HG03520 (cell line): ENCODE results near the gene ANKRD40.
"Not testable (repeated sequence)": the region's sequence is repeated elsewhere in the genome, so short reads cannot be mapped to it uniquely, and the experiment has no call there.

Experiments used
- ATAC-seq: cut with Tn5 transposase; IDR thresholded peaks from one replicate; pipeline ENCODE4 v1.9.1; 2021; ENCODE audit warnings: mild to moderate bottlenecking, moderate library complexity; ENCODE audit not compliant: unreplicated experiment

Gene ANKRD40

DNA sequence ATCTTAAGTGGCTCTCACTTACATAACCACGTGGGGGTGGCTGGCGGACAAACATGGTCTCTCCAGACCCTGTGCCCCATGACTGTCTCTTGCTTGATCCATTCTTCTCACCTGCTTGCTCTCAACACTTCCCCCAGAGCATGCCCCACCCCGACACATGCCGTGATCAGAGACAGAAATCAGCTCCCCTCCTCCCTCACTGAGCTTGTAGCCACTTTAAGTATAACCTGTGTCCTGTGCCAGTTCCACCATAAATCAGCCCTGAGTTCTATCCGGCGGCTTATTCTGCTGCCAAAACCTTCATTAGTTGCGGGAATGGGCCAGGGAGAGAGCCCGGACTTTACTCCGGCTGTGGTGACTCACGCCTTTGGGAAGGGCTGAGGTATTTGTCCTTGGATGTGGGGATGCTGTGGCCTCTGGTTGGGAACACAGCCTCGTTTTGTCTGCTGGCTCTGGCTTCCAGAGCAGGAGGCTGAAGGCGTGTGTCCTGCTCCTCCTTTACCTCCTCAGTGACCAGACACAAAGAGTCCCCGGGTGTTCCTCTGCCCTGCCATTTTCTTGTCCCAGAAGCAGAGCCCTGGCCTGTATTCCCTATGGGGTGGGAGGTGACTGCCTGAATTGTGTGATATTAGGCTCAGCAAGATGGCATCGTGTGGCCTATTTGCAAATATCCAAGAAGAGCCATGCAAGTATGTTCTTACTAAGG lies 21.1 kb downstream of the ANKRD40 start:
- ATAC-seq: no peak

DNA sequence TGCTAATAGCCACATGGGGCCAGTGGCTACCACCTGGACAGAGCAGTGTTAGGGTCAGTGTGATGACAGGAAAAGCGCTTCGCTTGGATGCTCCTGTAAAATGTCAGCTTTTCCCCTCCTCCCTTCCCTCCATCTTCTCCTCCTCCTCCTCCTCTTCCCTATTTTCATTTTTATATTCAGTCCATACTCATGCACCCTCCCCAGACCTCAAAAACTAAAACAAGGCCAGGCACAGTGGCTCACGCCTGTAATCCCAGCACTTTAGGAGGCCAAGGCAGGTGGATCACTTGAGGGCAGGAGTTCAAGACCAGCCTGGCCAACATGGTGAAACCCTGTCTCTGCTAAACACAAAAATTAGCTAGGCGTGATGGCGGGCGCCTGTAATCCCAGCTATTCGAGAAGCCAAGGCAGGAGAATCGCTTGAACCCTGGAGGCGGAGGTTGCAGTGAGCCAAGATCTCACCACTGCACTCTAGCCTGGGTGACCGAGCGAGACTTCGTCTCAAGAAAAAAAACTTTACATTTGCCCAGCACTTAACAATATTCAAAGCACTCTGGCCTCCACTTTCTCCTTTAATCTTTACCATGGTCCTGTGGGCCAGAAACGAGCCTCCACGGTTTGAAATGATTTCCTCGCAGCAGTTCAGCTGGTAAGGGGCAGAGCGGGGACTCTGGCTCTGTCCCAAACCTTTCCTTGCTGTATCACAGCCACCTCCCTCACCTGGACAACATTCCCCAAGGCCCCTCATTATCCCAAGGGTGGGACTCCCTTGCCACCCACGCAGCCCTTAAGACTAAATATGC lies 21.8 kb downstream of the ANKRD40 start:
- ATAC-seq: no peak

DNA sequence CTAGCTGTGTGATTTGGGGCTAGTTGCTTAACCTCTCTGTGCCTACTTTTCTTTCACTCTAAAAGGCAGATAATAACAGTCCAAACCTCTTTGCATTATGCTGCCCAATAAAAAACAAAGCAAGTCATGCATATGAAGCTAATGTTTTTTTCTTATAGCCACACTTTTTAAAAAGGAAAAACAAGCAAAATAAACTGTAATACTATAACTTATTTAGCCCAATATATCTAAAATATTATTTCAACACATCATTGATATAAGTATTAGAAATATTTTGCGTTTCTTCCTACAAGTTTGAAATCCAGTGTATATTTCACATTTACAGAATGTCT lies 22.4 kb downstream of the ANKRD40 start:
- ATAC-seq: no peak

DNA sequence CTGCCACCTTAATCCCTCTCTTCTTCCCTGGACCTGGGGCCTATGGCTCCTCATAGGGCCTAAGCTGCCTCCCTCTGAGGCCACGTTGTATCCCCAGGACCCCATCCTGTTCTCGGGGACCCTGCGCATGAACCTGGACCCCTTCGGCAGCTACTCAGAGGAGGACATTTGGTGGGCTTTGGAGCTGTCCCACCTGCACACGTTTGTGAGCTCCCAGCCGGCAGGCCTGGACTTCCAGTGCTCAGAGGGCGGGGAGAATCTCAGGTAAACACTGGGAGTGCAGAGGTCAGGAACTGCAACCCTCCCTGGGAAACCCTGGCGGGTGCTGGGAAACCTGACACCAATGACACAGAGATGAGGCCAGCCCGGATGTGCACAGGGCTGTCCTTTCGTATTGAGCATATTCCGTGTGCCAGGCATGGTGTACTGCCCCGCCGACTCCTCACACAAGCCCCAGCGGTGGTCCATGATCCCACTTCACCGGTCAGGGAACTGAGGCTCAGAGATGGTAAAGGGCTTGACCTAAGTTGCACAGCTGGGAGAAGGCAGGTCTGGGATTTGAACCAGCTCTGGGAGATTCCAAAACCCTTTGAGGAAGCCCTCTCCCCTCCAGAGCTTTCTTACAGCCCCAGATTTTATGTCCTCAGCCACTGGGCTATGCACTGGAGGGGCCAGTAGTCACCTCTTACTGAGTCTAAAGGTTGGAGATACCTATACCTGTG lies 22.9 kb downstream of the ANKRD40 start:
- ATAC-seq: no peak

DNA sequence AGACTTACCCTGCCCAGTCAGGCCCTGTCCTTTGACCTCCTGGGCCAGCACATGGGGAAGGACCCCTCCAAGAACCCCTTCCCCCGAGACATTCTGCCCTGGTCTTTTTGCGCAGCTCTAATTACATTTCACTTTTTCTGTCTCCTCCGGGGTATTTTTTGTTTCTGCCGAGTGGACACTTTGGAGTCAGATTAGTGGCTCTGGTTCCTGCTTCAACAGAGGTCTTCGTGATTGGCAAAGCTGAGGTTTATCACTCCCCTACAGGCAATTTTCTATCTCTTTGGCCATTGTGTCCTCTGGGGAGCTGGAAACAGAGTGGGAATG lies 23.5 kb downstream of the ANKRD40 start:
- no peak for ATAC-seq

DNA sequence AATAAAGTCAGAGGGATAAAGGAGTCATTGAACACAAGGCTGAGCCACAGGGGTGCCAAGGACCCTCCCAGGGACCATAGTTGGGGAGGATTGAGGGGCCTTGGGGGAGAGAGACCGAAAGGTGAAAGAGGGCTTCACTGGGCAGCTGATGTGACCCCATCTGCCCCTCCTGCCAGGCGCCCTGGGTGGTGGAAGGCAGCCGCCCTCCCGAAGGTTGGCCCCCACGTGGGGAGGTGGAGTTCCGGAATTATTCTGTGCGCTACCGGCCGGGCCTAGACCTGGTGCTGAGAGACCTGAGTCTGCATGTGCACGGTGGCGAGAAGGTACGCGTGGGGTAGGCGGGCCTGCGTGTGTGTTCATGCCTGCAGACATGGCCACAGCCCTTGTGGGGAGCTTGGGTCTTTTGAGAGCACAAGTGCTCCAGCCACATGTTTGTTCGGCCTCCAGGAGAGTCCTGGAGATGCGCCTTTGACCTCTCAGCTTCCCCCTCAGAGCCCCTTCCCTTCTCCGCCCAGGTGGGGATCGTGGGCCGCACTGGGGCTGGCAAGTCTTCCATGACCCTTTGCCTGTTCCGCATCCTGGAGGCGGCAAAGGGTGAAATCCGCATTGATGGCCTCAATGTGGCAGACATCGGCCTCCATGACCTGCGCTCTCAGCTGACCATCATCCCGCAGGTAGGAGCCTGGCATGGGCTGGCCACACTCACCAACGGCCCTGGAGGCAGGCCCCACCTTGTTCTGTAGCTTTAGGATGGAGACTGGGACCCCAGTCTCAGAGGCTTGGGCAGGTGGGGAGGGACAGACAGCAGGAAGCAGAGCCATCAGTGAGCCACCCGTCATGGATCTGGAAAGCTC lies 24.1 kb downstream of the ANKRD40 start:
- ATAC-seq: no peak

DNA sequence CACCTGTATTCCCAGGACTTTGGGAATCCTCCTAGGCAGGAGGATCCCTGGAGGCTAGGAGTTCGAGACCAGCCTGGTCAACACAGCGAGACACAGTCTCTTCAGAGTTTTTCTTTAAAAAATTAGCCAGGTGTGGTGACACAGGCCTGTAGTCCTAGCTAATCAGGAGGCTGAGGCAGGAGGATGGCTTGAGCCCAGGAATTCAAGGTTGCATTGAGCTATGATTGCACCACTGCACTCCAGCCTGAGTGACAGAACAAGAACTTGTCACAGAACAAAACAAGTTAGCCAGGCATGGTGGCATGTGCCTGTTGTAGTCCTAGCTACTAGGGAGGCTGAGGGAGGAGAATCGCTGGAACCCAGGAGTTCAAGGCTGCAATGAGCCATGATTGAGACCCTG lies 24.8 kb downstream of the ANKRD40 start:
- no peak for ATAC-seq

DNA sequence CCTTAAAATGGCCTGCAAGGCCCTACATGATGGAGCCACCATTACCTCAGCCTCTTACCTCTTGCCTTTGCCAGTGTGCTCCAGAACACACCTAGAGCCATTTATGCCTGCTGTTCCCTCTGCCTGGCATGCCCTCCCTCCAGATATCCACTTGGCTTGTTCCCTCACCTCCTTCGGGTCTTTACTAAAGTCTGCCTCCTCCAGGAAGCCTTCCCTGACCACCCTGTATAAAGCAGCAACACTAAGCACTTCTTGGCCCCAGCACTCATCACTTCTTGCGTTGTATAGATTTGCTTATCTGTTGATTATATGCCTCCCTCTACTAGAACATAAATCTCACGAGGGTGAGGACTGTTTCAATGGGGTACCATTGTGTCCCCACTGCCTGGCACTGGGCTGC lies 25.3 kb downstream of the ANKRD40 start:
- no peak for ATAC-seq

DNA sequence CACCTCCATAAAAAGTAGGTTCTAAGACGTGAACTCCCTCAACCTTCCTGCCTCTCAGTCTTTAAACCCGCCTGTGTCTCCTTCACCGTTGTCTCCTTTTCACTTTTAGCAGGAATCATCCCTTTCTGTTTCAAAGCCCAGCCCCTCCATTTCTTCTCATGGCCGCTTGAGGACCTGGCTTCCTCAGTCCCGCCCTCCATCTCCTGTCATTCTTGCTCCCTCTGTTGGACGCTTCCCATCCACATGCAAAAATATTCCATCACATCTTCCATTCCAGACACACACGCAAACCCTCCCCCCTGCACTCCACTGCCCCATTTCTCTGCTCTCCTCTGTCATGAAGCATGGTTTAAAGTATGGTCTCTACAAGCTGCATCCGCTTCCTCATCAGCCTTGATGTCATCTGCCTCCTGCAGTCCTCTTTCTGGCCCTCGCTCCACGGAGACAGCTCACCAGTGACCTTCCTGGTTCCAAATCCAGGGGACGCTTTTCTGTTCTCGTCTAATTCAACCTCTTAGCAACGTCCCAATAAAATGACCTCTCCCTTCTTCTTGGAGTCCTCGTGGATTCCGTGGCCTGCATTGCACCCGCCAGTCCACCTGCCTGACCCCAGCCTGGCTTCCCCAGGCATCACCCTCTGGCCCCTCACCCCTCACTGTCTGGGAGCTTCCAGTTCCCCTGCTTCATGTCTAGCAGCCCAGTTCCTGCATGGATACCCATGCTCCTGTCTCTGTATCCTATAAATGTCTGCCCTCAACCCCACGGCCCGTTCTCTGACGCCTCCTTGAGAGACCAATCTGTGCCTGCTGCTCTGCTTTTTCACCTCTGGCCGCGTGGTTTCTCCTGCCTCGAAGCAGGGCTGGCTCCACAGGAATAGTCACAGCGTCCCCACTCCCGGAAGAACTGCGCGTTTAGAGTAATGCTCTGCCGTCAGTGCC lies 26.2 kb downstream of the ANKRD40 start:
- no peak for ATAC-seq

DNA sequence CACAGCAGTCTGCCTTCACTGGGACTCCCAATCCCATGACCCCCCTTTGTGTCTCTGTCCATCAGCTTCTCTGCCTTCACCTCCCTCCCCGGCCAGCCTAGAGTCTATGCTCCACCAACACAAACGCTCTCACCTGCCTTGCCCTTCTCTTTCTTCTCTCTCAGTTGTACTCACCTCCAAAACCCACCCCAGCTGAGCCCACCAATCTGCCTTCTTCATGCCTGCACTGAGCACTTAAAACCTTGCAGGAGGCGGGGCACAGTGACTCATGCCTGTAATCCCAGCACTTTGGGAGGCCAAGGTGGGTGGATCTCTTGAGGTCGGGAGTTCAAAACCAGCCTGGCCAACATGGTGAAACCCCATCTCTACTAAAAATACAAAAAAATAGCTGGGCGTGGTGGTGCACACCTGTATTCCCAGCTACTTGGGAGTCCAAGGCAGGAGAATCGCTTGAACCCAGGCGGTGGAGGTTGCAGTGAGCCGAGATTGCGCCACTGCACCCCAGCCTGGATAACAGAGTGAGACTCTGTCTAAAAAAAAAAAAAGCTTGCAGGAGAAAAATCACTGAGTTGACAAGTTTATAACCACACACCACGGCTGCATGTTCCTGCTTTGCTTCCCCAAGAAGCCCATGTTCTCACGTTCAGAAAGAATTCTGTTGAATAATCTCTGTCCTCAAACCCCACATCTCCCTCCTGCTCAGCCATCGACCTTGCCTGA lies 27.0 kb downstream of the ANKRD40 start:
- ATAC-seq: not testable (repeated sequence)

DNA sequence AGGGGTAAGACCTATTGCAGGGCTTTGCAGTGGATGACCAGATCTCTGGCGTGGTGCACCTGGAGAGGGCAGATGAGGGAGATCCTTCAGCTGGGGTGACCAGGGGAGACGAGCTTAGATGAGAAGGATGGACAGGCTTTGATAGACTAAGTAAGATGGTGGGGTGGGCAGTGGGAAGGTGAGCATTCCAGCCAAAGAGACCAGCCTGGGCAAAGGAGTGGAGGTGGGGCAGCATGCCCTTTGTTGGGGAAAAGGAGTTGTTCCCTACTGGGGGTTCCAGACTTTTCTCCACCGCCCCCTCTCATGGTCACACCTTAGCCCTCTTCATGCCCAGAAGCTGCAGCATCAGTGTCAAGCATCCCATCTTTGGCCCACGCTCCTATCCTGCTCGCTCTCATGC lies 27.6 kb downstream of the ANKRD40 start:
- no peak for ATAC-seq

DNA sequence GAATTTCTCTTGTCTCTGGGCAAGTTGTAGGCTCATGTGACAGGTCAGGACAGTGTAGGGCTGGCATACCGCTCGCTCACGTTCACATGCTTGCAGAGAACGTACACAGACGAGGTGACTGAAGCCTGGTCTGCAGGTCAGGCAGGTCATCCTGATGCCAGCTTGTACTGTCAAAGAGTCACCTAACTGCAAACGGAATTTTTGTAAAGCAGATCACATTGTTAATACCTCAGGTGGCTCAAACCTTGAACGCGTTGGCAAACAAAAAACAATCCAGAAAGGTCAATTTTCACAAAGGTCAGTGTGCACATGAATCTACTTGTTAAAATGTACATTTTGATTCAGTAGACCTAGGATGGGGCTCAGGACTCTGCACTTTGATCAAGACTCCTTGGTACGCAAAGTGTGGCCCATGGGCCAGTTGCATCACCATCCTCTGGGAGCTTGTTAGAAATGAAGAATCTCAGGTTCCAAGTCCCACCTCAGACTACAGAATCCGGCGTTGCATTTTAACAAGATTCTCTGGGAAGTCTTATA lies 28.6 kb downstream of the ANKRD40 start:
- no peak for ATAC-seq

DNA sequence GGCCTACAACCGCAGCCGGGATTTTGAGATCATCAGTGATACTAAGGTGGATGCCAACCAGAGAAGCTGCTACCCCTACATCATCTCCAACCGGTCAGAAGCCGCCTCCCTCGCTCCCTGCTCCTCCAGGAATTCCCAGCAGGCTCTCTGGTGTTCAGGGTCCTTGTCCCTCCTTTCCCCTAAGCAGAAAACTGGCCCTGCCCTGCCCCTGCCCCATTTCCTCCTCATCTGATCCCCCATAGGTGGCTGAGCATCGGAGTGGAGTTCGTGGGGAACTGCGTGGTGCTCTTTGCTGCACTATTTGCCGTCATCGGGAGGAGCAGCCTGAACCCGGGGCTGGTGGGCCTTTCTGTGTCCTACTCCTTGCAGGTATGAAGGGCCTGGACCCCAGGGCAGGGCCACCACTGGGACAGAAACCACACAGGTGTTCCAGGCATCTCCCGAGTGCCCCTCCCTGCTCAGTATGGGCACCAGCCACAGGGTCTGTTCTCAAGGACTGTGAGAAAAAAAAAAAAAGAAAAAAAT lies 29.8 kb downstream of the ANKRD40 start:
- ATAC-seq: no peak

DNA sequence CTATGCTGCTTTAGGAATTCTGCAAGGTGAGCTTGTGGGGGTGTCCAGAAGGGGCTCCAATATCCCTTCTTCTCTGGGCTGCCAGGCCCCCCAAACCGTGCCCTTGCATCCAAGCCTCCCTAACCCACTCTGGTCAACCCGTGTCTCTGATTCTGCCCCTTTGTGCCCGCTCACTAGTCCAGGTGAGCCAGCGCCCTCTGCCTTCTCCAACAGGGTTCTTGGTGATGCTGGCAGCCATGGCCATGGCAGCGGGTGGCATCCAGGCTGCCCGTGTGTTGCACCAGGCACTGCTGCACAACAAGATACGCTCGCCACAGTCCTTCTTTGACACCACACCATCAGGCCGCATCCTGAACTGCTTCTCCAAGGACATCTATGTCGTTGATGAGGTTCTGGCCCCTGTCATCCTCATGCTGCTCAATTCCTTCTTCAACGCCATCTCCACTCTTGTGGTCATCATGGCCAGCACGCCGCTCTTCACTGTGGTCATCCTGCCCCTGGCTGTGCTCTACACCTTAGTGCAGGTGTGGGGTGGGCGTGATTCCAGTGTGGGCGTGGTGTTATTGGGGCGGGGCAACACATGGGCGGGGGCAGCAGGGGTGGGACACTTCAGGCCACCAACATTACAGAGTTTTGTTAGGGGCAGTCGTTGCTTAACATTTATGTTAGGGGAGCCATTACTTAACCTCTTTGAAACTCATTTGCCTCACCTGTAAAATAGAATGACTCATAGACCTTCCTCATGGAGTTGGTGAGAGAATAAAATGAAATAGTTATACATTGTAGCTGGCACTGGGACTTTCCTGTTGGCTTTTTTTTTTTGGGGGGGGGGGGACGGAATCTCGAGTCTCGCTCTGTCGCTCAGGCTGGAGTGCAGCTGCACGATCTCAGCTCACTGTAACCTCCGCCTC lies 31.4 kb downstream of the ANKRD40 start:
- ATAC-seq: no peak

DNA sequence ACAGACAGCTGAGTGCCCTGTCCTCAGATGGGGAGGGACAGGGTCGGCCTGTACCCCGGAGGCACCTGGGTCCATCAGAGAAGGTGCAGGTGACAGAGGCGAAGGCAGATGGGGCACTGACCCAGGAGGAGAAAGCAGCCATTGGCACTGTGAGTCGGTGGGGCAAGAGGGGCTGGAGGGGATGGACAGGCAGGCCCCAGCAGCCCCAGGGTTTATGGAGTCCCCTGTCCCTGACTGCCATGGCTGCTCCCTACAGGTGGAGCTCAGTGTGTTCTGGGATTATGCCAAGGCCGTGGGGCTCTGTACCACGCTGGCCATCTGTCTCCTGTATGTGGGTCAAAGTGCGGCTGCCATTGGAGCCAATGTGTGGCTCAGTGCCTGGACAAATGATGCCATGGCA lies 32.1 kb downstream of the ANKRD40 start:
- no peak for ATAC-seq

DNA sequence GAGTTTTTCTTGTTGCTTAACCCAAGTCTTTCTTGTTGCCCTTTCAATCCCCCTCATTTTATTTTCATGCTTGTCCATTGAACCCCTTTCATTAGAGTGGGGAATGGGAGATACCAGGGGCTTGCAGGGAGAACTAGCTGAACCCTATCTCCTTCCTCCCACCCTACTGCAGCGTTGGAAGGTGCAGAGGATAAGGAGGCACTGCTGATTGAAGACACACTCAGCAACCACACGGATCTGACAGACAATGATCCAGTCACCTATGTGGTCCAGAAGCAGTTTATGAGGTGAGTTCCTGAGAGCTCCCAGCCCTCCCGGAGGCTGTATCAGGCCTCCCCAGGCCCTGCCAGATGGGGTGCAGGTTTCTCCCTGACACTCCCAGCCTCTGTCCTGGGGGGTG lies 32.5 kb downstream of the ANKRD40 start:
- no peak for ATAC-seq

DNA sequence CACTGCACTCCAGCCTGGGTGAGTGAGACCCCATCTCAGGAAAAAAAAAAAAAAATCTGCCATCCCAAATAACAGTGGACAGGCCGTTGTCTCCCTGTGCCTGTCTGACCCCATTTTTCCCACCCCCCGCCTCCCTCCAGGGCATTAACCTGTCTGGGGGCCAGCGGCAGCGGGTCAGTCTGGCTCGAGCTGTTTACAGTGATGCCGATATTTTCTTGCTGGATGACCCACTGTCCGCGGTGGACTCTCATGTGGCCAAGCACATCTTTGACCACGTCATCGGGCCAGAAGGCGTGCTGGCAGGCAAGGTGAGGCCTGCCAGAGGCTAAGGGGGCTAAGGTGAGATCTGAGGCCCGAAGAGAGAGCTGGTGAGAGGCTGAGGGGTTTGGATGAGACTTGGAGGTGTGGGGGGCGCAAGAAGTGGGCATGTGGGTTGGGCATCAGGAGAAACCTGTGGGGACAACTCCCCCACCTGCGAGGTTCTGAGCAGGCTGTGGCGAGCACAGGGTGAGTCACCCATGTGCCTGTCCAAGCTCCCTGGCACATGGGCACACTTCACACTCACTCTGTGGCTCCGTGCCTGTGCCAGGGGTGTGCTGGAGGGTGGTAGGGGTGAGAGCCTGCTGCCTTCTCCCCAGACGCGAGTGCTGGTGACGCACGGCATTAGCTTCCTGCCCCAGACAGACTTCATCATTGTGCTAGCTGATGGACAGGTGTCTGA lies 34.7 kb downstream of the ANKRD40 start:
- ATAC-seq: no peak
